Activated CD8-positive, alpha-beta T cell treated with anti-CD3 and anti-CD28 coated beads for 36 hours (primary cell): Measurements from ENCODE around the gene F2. TPM values are rescaled to one million over a fixed set of nuclear protein-coding genes. Genes with fewer than 3 reads are reported as not detected.

Experiments
- ATAC-seq: fragments of 200-7000 bp; cut with Tn5 transposase; one replicate; pipeline ENCODE4 v1.10.0; 2021; ENCODE audit warnings: mild to moderate bottlenecking, moderate library complexity
- CTCF ChIA-PET: fragments of 350-600 bp; sonication (Branson Sonifier 250); formaldehyde crosslinking; loops from one replicate; lab custom pipeline; 2021; ENCODE audit warnings: antibody characterized with exemption; lab: Charles Lee
- POLR2A ChIA-PET: fragments of 350-600 bp; sonication (Branson Sonifier 250); formaldehyde crosslinking; loops from one replicate; lab custom pipeline; 2021; ENCODE audit warnings: antibody characterized with exemption; lab: Charles Lee
- DNase-seq: peaks from one replicate; pipeline ENCODE4 v3.0.0-alpha.2; 2020
- H3K27ac Mint-ChIP-seq: one replicate; pipeline ENCODE4 v1.8.0; 2021; ENCODE audit warnings: mild to moderate bottlenecking, mixed read lengths
- H3K27me3 Mint-ChIP-seq: one replicate; pipeline ENCODE4 v1.8.0; 2021; ENCODE audit warnings: mixed read lengths
- H3K36me3 Mint-ChIP-seq: one replicate; pipeline ENCODE4 v1.8.0; 2021; ENCODE audit warnings: low read depth, mixed read lengths
- H3K4me1 Mint-ChIP-seq: one replicate; pipeline ENCODE4 v1.8.0; 2021; ENCODE audit warnings: low read depth, mixed read lengths
- H3K4me3 Mint-ChIP-seq: one replicate; pipeline ENCODE4 v1.8.0; 2021; ENCODE audit warnings: mild to moderate bottlenecking, moderate library complexity, mixed read lengths
- H3K9me3 Mint-ChIP-seq: one replicate; pipeline ENCODE4 v1.8.0; 2021; ENCODE audit warnings: mixed read lengths
- CTCF ChIP-seq: fragments of 200-600 bp; IDR thresholded peaks from one replicate; pipeline ENCODE4 v1.8.0; 2022; ENCODE audit warnings: antibody characterized with exemption, mild to moderate bottlenecking
- intact Hi-C: fragments of 100-400 bp; cut with micrococcal nuclease; formaldehyde crosslinking; loops from one replicate; pipeline ENCODE4 v1.10.0; 2022
- total RNA-seq, 2 experiments: library from RNA; stranded (reverse); gene quantifications; one replicate each; pipeline ENCODE4 v1.2.3, GENCODE V29; 2021

Gene F2
- total RNA-seq, 2 experiments from 2014 or later = not detected

DNA sequence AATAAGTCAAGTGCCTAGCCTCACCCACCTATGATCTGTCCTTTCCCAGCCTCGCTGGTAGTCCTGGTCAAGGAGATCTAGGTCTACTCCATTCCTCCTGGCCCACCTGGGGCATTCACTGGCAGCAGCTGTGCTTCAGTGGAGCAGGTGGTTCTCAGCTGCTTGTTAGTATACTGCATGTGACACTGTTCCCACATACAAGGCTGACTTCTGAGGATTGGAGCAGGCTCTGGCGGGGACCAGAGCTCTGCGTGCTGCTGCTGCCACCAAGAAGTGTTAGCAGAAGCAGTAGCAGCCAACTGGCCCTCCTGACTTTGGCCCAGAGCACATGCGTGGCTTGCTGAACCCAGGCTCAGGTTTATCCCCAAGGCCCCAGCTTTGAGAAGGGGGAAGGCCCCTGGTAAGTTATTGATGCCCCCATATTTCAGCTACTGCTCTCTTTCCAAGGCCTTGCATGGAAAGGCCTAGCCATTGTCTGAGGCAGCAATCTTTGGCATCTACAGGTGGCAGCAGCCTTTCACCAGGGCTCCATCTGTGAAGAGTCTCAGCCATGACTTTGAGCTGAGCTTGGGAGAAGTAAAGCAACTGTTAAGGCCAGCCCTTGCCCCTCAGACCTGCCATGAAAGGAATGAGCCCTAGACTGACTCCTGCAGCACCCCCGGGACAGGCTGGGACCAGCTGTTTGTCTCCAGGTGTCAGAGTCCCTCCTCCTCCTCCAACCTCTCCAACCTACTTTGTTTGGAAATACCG is 45.1 kb upstream of the F2 start:
- peaks cover 22% of the 10 kb centered on the region for H3K36me3 Mint-ChIP-seq
- ChIA-PET CTCF (interaction anchor here (1.1 to 1.5 kb wide), 4 partner anchors 12 to 184 kb away, joined by 3 to 4 read pairs (median 4); no protein-coding TSS in a partner anchor), POLR2A (interaction anchor here (1.4 to 1.7 kb wide), 2 partner anchors 17 to 27 kb away, joined by 5 to 6 read pairs; partner anchors contain the start of genes ARHGAP1 and ZNF408)
- no peaks in the 10 kb centered on the region for H3K9me3 Mint-ChIP-seq
- intact Hi-C loops = no loop called here
- peaks cover 66% of the 10 kb centered on the region for H3K4me1 Mint-ChIP-seq
- TF ChIP-seq CTCF = no peak
- H3K27ac Mint-ChIP-seq = peak overlapping the region; percentile 76
- no peak for ATAC-seq
- no peak overlapping the region for H3K4me3 Mint-ChIP-seq
- no peak for DNase-seq
- no peaks in the 10 kb centered on the region for H3K27me3 Mint-ChIP-seq

DNA sequence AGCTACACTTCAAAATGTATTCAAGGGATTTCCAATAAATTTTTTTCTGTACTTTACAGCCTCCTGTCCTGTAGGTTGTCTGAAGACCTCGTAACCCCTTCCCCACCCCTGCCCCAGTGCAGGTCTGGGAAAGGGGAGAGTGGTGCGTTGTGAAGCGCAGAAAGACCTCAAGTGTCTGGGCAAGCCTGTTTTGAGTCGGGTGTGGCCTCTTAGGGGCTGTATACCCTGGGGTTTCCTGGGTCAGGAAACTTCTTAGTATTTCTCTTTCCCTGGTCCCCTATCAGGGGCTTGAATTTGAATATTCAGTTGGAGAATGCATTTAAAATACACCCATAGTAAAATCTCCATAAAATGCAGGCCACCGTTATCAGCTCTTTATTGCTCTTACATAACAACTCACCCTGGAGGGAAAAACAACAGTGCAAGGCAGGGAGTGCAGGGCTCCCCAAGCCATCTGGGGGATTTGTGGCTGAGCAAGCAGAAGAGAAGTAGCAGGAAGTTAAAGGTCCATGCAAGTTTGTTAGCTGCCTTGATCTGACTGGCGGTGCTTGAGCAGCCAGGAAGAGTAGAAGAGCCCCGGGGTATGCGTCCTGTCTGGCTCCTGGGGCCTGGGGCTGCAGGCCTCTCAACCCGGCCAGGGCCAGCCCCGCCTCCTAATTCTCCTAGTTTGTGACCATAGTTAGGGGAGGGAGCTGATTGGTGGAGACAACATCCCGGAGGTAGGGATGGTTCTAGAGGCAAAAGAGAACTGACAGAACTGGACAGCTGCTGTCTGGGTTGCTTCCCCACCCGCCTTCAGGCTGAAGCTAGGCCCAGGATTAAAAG is 44.3 kb upstream of the F2 start:
- H3K4me1 Mint-ChIP-seq = peaks cover 62% of the 10 kb centered on the region
- no peaks in the 10 kb centered on the region for H3K27me3 Mint-ChIP-seq
- no peak overlapping the region for H3K4me3 Mint-ChIP-seq
- TF ChIP-seq CTCF = no peak
- H3K27ac Mint-ChIP-seq = peak overlapping the region; percentile 76
- no peaks in the 10 kb centered on the region for H3K9me3 Mint-ChIP-seq
- intact Hi-C loops = no loop called here
- peaks cover 22% of the 10 kb centered on the region for H3K36me3 Mint-ChIP-seq
- peak; percentile 20 for DNase-seq
- ChIA-PET CTCF (interaction anchor here (0.7 to 1.5 kb wide), 5 partner anchors 9 to 137 kb away, joined by 3 to 4 read pairs (median 3); partner anchors contain the start of gene ATG13), POLR2A (interaction anchor here (0.6 to 1.7 kb wide), 6 partner anchors 8 to 30 kb away, joined by 3 to 6 read pairs (median 3); partner anchors contain the start of genes ARHGAP1 and ZNF408)
- peak; percentile 14 for ATAC-seq

GRCh38 chr11:46675288-46675851 is 43.6 kb upstream of the F2 start:
- ATAC-seq (no peak), DNase-seq (no peak)
- TF ChIP-seq CTCF = no peak
- H3K9me3 Mint-ChIP-seq = no peaks in the 10 kb centered on the region
- ChIA-PET CTCF (interaction anchor here (0.9 to 1.5 kb wide), 4 partner anchors 9 to 137 kb away, joined by 3 to 4 read pairs (median 3); no protein-coding TSS in a partner anchor), POLR2A (interaction anchor here (0.6 to 1.7 kb wide), 7 partner anchors 8 to 848 kb away, joined by 3 to 6 read pairs (median 3); partner anchors contain the start of genes ARHGAP1 and ZNF408)
- H3K4me3 Mint-ChIP-seq = no peak overlapping the region
- H3K27me3 Mint-ChIP-seq = no peaks in the 10 kb centered on the region
- intact Hi-C loops = no loop called here
- peak overlapping the region; percentile 76 for H3K27ac Mint-ChIP-seq
- peaks cover 18% of the 10 kb centered on the region for H3K36me3 Mint-ChIP-seq
- peaks cover 58% of the 10 kb centered on the region for H3K4me1 Mint-ChIP-seq

DNA sequence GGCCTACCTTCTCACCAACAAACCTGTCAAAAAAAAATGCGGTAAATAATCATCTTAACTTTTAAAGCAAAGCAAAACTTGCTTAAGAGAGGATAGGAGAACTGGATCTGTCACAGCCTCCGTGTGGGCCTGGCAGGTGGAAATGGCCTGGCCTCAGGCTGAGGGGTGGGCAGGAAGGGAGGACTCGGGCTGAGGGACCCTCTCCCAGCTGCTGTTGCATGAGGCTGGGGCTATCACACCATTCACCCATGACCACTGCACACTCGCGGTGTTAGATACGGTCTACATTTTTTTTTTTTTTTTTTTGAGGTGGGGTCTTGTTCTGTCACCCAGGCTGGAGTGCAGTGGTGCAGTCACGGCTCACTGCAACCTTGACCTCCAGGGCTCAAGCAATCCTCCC is 43.1 kb upstream of the F2 start:
- no peaks in the 10 kb centered on the region for H3K9me3 Mint-ChIP-seq
- H3K4me1 Mint-ChIP-seq = peaks cover 53% of the 10 kb centered on the region
- H3K27me3 Mint-ChIP-seq = no peaks in the 10 kb centered on the region
- H3K27ac Mint-ChIP-seq = no peak overlapping the region
- intact Hi-C loops = no loop called here
- H3K4me3 Mint-ChIP-seq = no peak overlapping the region
- no peak for TF ChIP-seq CTCF
- H3K36me3 Mint-ChIP-seq = peaks cover 17% of the 10 kb centered on the region
- POLR2A ChIA-PET = interaction anchor here (0.6 kb wide), 1 partner anchor 847 kb away, joined by 3 read pairs; no protein-coding TSS in a partner anchor
- ATAC-seq (no peak), DNase-seq (no peak)
- CTCF ChIA-PET = interaction anchor here (0.7 kb wide), 1 partner anchor 16 kb away, joined by 4 read pairs; no protein-coding TSS in a partner anchor
